ENCODE results near the gene CDH23. TPM values are rescaled to one million over a fixed set of nuclear protein-coding genes. Genes with fewer than 3 reads are reported as not detected.
A peak's percentile ranks its signal among the peaks of the same experiment; 100 is the strongest.

CDH23 gene
- total RNA-seq, 2 experiments from 2014 or later: 3.7 to 5.3 TPM

DNA sequence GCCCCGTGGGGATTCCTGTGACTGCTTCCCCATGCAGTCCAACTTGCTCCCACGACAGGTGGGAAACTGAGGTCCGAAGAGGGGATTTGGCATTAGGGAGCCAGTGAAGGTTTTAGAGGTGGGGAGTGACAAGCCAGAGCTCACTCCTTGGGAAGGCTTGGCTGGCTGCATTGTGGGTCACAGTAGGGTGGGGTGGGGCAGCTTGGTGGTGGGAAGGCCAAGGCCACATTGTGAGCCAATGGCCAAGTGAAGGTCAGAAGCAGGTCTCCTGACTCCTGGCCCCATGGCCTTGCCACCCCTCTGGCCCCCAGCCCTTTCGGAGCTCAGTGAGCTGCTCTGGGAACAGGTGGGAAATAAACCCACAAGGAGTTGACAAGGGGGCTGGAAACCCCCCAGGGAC, 320.3 kb downstream of the CDH23 start:
- H3K4me3 Mint-ChIP-seq: no peak overlapping the region
- ATAC-seq (ENCODE audit: low read depth) (no peak), DNase-seq (no peak)
- H3K27me3 Mint-ChIP-seq: no peaks in the 10 kb centered on the region
- H3K27ac Mint-ChIP-seq: peak overlapping the region; percentile 12
- POLR2A ChIA-PET: interaction anchor here (1.2 to 5.0 kb wide), 3 partner anchors 9 to 56 kb away, joined by 4 to 44 read pairs (median 4); partner anchors contain the start of gene VSIR
- H3K9me3 Mint-ChIP-seq: no peaks in the 10 kb centered on the region
- H3K36me3 Mint-ChIP-seq: peaks cover 4% of the 10 kb centered on the region
- peaks cover 26% of the 10 kb centered on the region for H3K4me1 Mint-ChIP-seq

DNA sequence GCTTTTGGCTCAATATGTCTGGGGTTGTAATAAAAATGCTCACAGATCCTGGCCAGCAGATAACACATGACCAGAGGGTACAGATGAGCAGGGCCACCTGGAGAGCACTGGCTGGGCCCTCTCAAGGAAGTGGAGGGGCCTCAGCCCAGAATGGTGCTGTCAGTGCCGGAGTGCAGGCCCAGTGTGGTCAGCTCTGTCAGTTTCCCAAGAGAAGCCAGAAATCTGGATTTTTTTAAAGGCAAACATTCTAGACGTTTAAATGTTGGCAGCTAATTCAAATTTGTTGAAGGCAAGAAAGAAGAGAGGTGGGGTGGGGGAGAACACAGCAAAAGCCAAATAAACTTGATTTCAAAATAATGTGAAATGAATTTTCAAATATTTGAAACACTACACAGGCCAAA, 320.8 kb downstream of the CDH23 start:
- Mint-ChIP-seq H3K36me3 (peaks cover 4% of the 10 kb centered on the region), H3K27me3 (no peaks in the 10 kb centered on the region), H3K4me1 (peaks cover 22% of the 10 kb centered on the region), H3K9me3 (no peaks in the 10 kb centered on the region), H3K4me3 (no peak overlapping the region), H3K27ac (no peak overlapping the region)
- POLR2A ChIA-PET: no interaction called here
- ATAC-seq (ENCODE audit: low read depth) (no peak), DNase-seq (no peak)

DNA sequence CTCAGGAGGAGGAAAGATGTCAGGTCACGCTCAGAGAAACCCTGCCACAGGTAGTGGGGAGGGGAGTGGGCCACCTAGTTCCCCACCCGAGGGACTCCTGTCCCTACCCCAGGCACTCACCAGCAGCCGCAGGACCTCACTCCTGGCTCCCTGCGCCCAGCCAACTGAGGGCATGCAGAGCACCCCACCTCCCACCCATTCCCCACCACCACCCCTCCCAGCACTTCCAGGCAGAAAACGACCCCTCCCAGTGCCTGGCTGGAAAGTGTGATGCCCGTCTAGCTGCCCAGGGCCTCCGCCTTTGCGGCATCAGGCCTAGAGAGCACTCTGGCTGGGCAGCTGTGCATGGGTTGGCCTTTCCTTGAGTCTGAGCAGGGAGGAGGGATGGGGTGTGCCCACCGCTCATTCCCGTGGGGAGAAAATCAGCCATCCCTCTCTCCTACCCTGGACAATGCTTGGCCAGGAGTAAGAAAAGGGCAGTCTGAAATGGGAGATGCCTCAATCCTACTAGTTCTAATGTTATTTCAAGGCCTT, 321.5 kb downstream of the CDH23 start:
- Mint-ChIP-seq H3K27me3 (no peaks in the 10 kb centered on the region), H3K27ac (no peak overlapping the region), H3K4me1 (peaks cover 18% of the 10 kb centered on the region), H3K9me3 (no peaks in the 10 kb centered on the region), H3K4me3 (no peak overlapping the region), H3K36me3 (peaks cover 4% of the 10 kb centered on the region)
- no peak for DNase-seq
- ATAC-seq (ENCODE audit: low read depth): no peak
- POLR2A ChIA-PET: no interaction called here

DNA sequence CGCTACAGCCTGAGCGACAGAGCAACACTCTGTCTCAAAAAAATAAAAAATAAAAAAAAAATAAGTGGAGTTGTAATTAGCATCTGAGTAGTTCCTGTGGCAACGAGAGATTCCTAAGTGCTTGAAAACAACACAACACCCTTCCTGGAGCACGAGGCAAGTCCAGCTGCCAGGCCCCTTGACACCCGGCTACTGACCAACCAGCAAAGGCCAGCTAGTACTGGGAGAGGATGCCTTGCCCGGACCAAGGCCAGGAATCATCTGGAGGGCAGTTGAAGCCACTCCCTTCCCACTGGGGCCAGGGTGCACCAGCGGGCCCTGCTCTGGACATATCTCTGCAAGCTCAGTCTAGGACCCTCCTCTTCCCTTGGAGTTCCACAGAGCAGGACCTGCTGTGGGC, 322.3 kb downstream of the CDH23 start:
- Mint-ChIP-seq H3K36me3 (peaks cover 4% of the 10 kb centered on the region), H3K27ac (no peak overlapping the region), H3K4me1 (peaks cover 13% of the 10 kb centered on the region), H3K9me3 (no peaks in the 10 kb centered on the region), H3K4me3 (no peak overlapping the region), H3K27me3 (no peaks in the 10 kb centered on the region)
- POLR2A ChIA-PET: no interaction called here
- no peak for ATAC-seq (ENCODE audit: low read depth)
- DNase-seq: no peak

DNA sequence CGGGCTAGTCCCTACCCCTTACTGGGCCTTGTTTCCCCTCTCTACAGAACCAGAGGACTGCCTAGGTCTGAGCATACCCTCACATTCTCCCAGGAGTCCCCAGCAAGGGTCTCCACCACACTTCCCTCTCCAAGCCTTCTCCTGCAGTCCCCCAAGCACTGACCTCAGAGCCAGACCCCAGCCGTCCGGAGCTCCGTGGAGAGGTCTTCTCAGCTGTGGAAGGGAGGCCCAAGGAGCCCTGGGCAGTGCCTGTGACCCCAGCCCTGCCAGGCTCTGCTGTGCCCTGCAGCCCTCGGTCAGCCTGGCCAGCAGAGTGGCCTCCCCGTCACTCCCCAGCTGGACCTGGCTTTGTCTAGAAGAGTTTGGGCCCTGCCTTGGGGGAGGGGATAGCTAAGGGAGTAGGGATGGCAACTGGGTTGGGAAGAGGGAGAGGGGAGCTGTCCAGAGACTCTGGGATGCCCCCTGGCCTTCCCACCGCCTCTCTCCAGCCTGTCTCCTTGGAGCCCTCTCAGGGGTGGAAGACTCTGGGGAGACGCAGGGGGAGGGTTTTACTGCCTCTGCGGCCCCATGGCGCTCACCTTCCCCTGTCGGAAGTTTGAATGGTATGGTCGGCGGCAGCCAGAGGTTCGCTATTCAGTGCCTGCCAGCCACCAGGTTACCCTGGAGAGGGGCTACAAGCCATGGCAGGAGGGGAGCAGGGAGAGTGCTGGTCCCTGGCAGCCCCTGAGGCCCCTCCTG, 322.9 kb downstream of the CDH23 start, which contains the start of gene C10orf105:
Gene C10orf105, minus strand, starts transcription at position 315 of the 738 bp plus-strand sequence. CDS start 3,441 bp downstream, outside the sequence.
- H3K4me1 Mint-ChIP-seq: peaks cover 11% of the 10 kb centered on the region
- POLR2A ChIA-PET: no interaction called here
- peak within 1 kb of the TSS; percentile 56 for H3K27ac Mint-ChIP-seq
- H3K27me3 Mint-ChIP-seq: no peaks in the 10 kb centered on the region
- H3K9me3 Mint-ChIP-seq: no peaks in the 10 kb centered on the region
- H3K36me3 Mint-ChIP-seq: peaks cover 4% of the 10 kb centered on the region
- ATAC-seq (ENCODE audit: low read depth): no peak
- no peak for DNase-seq
- no peak within 1 kb of the TSS for H3K4me3 Mint-ChIP-seq

DNA sequence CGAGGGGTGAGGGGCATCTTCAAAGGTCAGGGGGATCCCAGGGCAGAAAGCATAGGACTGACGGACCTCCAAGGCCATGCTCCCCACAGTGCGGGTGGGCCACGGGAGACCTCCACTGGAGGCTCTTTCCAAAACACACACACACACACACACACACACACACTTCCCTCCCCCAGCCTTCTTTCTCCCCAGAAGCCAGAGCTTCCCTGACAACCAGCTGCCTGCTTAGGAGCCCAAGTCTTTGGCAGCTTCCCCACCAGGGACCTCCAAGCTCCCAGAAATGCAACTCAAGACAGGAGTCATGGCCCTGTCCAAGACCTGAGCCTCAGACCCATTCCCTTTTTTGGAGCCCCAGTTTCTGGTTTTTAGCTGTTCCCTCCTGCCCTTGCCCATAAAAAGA, 323.6 kb downstream of the CDH23 start:
- POLR2A ChIA-PET: no interaction called here
- Mint-ChIP-seq H3K9me3 (no peaks in the 10 kb centered on the region), H3K4me3 (no peak overlapping the region), H3K27me3 (no peaks in the 10 kb centered on the region), H3K36me3 (peaks cover 2% of the 10 kb centered on the region), H3K4me1 (peaks cover 10% of the 10 kb centered on the region), H3K27ac (peak overlapping the region; percentile 56)
- ATAC-seq (ENCODE audit: low read depth): no peak
- no peak for DNase-seq

DNA sequence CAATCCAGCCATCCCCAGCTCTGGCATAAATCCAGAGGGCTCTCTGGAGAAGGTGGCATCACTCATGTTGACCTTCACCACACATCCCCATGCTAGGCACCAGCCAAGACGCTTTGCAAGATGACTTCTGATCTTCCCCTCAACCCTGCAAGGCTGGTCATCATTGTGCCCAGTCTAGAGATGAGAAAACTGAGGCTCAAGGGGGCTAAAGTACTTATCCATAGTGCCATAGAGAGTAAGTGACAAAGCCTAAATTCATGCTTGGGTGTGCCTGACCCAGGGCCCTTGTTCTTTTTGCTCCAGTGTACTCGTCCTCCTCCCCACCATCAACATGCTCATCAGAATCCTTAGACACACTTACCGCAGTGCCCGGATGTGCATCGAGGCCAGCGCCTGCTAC, 324.6 kb downstream of the CDH23 start:
- Mint-ChIP-seq H3K9me3 (no peaks in the 10 kb centered on the region), H3K36me3 (peaks cover 2% of the 10 kb centered on the region), H3K27ac (no peak overlapping the region), H3K4me1 (peaks cover 19% of the 10 kb centered on the region), H3K27me3 (no peaks in the 10 kb centered on the region), H3K4me3 (no peak overlapping the region)
- POLR2A ChIA-PET: no interaction called here
- DNase-seq: no peak
- no peak for ATAC-seq (ENCODE audit: low read depth)

DNA sequence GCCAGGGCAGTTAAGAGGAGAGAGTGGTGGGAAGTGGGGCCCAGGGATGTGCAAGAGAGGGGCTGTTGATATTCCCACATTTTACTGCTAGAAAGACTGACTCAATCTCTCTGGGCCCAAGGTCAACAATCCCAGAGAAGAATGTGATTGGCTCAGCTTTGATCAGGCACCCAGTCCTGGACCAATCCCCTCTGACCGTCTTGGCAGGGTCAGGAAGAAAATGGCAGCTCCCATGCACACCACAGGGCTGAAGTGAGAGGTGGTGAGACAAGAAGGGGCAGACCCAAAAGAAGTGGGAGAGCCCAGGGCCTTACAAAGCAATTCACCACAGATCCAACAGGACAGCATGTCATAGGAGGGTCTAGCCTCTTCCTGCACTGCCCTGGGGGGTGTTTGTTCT, 326.1 kb downstream of the CDH23 start:
- ATAC-seq (ENCODE audit: low read depth) (no peak), DNase-seq (no peak)
- POLR2A ChIA-PET: interaction anchor here (6.1 to 11.6 kb wide), 2 partner anchors 8 to 50 kb away, joined by 44 to 138 read pairs; partner anchors contain the start of gene VSIR
- Mint-ChIP-seq H3K4me3 (no peak overlapping the region), H3K4me1 (peaks cover 34% of the 10 kb centered on the region), H3K27ac (no peak overlapping the region), H3K27me3 (no peaks in the 10 kb centered on the region), H3K9me3 (no peaks in the 10 kb centered on the region), H3K36me3 (peaks cover 2% of the 10 kb centered on the region)

DNA sequence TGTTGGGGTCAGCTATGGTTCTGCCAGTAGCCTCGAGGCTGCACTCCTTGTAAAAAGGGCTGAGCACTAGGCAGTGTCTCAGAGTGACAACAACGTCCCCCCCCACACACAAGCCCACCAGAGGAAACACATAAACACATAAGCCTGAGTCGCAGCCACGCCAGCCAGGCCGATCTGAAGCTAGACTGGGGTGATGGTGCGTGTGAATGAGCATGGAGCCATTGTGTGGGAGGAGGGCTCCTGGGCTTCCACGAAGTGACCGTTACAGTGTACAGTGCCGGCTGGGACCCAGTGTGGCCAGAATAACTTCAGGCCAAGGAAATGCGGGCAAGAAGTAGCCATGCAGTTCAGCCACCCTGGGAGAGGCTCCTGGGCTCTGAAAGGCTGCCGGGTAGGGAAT, 326.6 kb downstream of the CDH23 start:
- DNase-seq: no peak
- ATAC-seq (ENCODE audit: low read depth): no peak
- POLR2A ChIA-PET: interaction anchor here (0.5 to 11.6 kb wide), 5 partner anchors 9 to 301 kb away, joined by 3 to 138 read pairs (median 4); partner anchors contain the start of gene VSIR
- H3K4me1 Mint-ChIP-seq: peaks cover 39% of the 10 kb centered on the region
- H3K27me3 Mint-ChIP-seq: no peaks in the 10 kb centered on the region
- no peaks in the 10 kb centered on the region for H3K9me3 Mint-ChIP-seq
- peaks cover 2% of the 10 kb centered on the region for H3K36me3 Mint-ChIP-seq
- H3K4me3 Mint-ChIP-seq: no peak overlapping the region
- H3K27ac Mint-ChIP-seq: peak overlapping the region; percentile 69

DNA sequence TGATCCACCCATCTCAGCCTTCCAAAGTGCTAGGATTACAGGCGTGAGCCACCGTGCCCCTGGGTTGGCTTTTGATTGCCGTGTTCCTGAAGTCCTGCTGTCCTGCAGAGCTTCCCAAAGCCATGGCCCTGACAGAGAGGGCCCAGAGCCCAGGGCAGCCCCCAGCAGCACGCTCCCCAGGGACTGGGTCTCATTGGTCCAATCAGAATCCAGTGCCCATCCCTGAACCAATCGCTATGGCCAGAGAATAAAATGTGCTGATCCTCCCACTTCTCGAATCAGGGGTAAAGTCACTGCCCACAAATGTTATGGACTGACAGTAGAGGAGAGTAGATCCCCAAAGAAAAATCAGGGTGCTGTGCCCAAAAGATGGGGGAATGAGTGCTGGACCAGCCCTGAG, 327.8 kb downstream of the CDH23 start:
- POLR2A ChIA-PET: interaction anchor here (1.0 to 11.6 kb wide), 4 partner anchors 10 to 48 kb away, joined by 4 to 138 read pairs (median 24); partner anchors contain the start of gene VSIR
- ATAC-seq (ENCODE audit: low read depth) (no peak), DNase-seq (no peak)
- H3K4me3 Mint-ChIP-seq: no peak overlapping the region
- H3K9me3 Mint-ChIP-seq: no peaks in the 10 kb centered on the region
- peaks cover 2% of the 10 kb centered on the region for H3K36me3 Mint-ChIP-seq
- no peaks in the 10 kb centered on the region for H3K27me3 Mint-ChIP-seq
- H3K4me1 Mint-ChIP-seq: peaks cover 51% of the 10 kb centered on the region
- H3K27ac Mint-ChIP-seq: peak overlapping the region; percentile 73

DNA sequence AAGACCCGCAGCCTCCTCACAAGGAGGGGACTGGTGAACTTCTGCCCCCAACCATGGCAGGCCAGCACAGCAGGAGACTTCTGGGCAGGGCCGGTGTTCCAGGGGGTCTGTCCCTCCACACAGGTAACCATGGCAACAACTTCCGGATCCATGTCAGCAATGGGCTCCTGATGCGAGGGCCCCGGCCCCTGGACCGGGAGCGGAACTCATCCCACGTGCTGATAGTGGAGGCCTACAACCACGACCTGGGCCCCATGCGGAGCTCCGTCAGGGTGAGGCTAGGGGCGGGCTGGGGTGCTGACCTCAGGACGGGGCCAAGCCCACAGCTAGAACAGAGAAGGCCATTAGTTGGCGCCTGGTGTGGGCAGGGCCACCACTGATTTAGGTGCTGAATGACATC, 328.5 kb downstream of the CDH23 start:
- POLR2A ChIA-PET: interaction anchor here (3.7 to 11.6 kb wide), 4 partner anchors 11 to 48 kb away, joined by 25 to 138 read pairs (median 83); partner anchors contain the start of gene VSIR
- ATAC-seq (ENCODE audit: low read depth) (no peak), DNase-seq (no peak)
- Mint-ChIP-seq H3K27ac (peak overlapping the region; percentile 97), H3K4me1 (peaks cover 54% of the 10 kb centered on the region), H3K9me3 (no peaks in the 10 kb centered on the region), H3K36me3 (peaks cover 2% of the 10 kb centered on the region), H3K27me3 (no peaks in the 10 kb centered on the region), H3K4me3 (no peak overlapping the region)

DNA sequence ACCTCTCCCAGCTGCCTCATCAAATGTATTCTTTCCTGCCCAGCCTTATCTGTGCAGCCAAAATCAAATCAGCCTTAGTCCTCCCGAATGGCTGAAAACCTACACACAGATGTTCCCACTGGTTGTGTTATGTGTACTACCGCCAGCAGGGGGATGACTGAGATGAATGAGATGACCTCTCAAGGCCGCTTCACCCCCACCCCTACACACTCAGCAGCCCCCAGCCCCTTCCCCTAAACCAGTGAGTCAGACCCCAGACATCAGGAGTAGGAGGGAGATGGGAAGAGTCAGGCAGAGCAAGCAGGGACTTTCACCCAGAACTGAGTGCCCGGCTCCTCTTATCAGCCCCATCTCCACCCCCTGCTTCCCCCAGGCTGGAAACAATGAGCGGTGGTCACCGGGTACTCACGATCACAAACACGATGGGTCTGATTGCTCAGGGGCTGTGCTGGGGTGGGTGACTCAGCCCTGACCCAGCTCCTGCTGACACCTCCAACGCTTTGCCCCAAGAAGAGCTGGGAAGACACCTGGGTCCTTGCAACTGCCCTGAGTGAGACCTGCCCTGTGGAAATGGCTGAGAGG, 329.4 kb downstream of the CDH23 start:
- Mint-ChIP-seq H3K36me3 (peaks cover 2% of the 10 kb centered on the region), H3K4me1 (peaks cover 55% of the 10 kb centered on the region), H3K27ac (peak overlapping the region; percentile 97), H3K27me3 (no peaks in the 10 kb centered on the region), H3K9me3 (no peaks in the 10 kb centered on the region), H3K4me3 (peak overlapping the region; percentile 65)
- DNase-seq (no peak), ATAC-seq (ENCODE audit: low read depth) (peak; percentile 5)
- POLR2A ChIA-PET: interaction anchor here (2.0 to 11.6 kb wide), 8 partner anchors 10 to 47 kb away, joined by 8 to 138 read pairs (median 34); partner anchors contain the start of gene VSIR

DNA sequence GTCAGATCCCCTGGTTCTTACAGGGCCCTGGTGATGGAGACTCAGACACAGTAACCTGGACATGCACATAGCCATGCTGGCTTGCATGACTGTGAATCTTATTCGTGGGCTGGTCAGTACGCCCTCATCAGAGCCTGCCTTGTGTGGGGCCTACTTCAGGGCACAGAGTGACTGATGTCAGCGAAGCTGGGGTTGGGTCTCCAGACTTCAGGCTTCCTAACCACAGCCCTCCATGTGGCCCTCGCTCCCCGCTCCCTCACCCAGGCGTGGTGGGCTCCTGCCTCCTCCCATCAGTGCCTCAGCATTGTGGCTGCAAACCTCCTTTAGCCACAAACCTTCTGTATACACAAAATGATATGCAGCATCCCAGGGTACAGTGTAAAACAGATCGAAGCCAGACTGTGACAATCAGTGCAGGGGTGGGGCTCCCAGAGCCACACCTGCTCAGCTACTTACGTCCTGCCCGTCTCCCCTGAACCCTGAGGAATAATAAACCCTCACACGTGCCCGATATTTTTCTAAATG, 329.9 kb downstream of the CDH23 start:
- no peaks in the 10 kb centered on the region for H3K9me3 Mint-ChIP-seq
- peak overlapping the region; percentile 65 for H3K4me3 Mint-ChIP-seq
- H3K27ac Mint-ChIP-seq: peak overlapping the region; percentile 97
- no peaks in the 10 kb centered on the region for H3K27me3 Mint-ChIP-seq
- POLR2A ChIA-PET: interaction anchor here (0.8 to 11.6 kb wide), 9 partner anchors 10 to 85 kb away, joined by 3 to 138 read pairs (median 25); partner anchors contain the start of gene VSIR
- peaks cover 61% of the 10 kb centered on the region for H3K4me1 Mint-ChIP-seq
- DNase-seq: peak; percentile 62
- peak; percentile 55 for ATAC-seq (ENCODE audit: low read depth)
- H3K36me3 Mint-ChIP-seq: peaks cover 1% of the 10 kb centered on the region

All from activated naive CD8-positive, alpha-beta T cell treated with anti-CD3 and anti-CD28 coated beads, Interleukin-2, amount 10 ng/mL, durations not matched to agents 7 days and 5 days (primary cell).